ENCODE data around the gene PCED1B.

DNA sequence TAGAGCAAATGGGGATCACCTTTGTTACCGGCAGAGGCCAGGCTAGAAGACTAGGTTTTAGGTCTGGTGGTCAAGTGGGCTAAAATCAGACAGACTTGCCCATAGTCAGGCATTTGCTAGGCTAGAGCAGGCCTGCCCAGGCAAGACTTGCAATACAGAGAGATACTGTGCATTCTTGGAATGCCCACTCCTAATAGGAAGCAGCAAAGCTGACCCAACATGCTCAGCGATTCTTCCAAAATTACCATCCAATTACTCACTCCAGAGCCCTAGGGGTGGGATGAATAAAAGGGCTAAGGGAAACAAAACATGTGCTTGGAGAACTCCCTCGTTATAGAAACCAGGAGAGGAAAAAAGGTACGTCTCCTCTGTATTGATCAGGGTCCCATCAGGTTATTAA is 188.2 kb downstream of the PCED1B start:
- TF ChIP-seq, protein P1, sequence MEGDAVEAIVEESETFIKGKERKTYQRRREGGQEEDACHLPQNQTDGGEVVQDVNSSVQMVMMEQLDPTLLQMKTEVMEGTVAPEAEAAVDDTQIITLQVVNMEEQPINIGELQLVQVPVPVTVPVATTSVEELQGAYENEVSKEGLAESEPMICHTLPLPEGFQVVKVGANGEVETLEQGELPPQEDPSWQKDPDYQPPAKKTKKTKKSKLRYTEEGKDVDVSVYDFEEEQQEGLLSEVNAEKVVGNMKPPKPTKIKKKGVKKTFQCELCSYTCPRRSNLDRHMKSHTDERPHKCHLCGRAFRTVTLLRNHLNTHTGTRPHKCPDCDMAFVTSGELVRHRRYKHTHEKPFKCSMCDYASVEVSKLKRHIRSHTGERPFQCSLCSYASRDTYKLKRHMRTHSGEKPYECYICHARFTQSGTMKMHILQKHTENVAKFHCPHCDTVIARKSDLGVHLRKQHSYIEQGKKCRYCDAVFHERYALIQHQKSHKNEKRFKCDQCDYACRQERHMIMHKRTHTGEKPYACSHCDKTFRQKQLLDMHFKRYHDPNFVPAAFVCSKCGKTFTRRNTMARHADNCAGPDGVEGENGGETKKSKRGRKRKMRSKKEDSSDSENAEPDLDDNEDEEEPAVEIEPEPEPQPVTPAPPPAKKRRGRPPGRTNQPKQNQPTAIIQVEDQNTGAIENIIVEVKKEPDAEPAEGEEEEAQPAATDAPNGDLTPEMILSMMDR (IDR thresholded peaks at IDR 0.05 in 2 of 3, conservative IDR thresholded peaks at IDR 0.05 in 1 of 3; ENCODE audit: borderline replicate concordance in 1 of 3, insufficient read depth in 1 of 3, low read depth in 2 of 3, low read length in 2 of 3) = no peak
- TF ChIP-seq JUND (IDR thresholded peaks at IDR 0.05) (no peak), POLR2A (IDR thresholded peaks at IDR 0.05; ENCODE audit: borderline replicate concordance, extremely low read depth, insufficient read depth, insufficient read length) (no peak), CEBPB (IDR thresholded peaks at IDR 0.05; ENCODE audit: low read depth) (no peak), POLR2AphosphoS5 (IDR thresholded peaks at IDR 0.05; ENCODE audit: low read depth, low read length) (no peak), EZH2 (IDR thresholded peaks at IDR 0.05) (no peak), MAX (IDR thresholded peaks at IDR 0.05) (no peak), YY1 (IDR thresholded peaks at IDR 0.05; ENCODE audit: extremely low read depth, insufficient replicate concordance, low read depth, low read length) (no peak), EZH2phosphoT487 (IDR thresholded peaks at IDR 0.05; ENCODE audit: borderline replicate concordance) (no peak), ZFX (IDR thresholded peaks at IDR 0.05) (no peak), SP1 (IDR thresholded peaks at IDR 0.05; ENCODE audit: low read depth) (no peak), ZNF274 (IDR thresholded peaks at IDR 0.05; ENCODE audit: low read depth, low read length) (no peak)
- TF ChIP-seq, protein P2, sequence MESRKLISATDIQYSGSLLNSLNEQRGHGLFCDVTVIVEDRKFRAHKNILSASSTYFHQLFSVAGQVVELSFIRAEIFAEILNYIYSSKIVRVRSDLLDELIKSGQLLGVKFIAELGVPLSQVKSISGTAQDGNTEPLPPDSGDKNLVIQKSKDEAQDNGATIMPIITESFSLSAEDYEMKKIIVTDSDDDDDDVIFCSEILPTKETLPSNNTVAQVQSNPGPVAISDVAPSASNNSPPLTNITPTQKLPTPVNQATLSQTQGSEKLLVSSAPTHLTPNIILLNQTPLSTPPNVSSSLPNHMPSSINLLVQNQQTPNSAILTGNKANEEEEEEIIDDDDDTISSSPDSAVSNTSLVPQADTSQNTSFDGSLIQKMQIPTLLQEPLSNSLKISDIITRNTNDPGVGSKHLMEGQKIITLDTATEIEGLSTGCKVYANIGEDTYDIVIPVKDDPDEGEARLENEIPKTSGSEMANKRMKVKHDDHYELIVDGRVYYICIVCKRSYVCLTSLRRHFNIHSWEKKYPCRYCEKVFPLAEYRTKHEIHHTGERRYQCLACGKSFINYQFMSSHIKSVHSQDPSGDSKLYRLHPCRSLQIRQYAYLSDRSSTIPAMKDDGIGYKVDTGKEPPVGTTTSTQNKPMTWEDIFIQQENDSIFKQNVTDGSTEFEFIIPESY (IDR thresholded peaks at IDR 0.05; ENCODE audit: extremely low read depth, insufficient replicate concordance, low read length) = no peak

Measured in HCT116 (cell line).